Stimulated activated CD8-positive, alpha-beta memory T cell treated with anti-CD3 and anti-CD28 coated beads, Interleukin-12 subunit alpha, Interleukin-12 subunit beta, amount 100 ng/mL, for 1 hour (primary cell): ENCODE measurements around the gene CAMK4.
"Not testable (repeated sequence)": the region's sequence is repeated elsewhere in the genome, so short reads cannot be mapped to it uniquely, and the experiment has no call there.

ENCODE experiments used
- DNase-seq: peaks from one replicate; pipeline ENCODE4 v3.0.0-alpha.2; 2020; ENCODE audit warnings: low read depth

CAMK4 gene

DNA sequence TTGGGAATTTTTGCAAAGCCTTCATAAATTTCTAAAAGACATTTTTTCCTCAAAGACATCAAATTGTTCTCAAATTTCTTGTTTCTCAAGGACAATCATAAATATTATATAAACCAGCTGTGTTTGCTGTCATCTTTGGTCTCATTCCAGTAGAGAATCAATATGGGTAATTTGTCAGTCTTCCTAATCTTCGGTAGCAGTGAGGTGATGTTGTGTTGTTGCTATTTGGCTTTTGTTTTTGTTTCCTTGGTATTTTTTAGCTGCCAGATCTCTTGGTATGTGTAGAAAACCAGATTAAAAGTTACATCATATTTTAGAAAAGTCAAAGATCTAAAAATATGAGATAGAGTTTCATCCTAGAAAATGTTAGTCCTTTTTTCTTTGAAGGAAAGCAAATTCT lies 87.5 kb downstream of the CAMK4 start:
- no peak for DNase-seq

DNA sequence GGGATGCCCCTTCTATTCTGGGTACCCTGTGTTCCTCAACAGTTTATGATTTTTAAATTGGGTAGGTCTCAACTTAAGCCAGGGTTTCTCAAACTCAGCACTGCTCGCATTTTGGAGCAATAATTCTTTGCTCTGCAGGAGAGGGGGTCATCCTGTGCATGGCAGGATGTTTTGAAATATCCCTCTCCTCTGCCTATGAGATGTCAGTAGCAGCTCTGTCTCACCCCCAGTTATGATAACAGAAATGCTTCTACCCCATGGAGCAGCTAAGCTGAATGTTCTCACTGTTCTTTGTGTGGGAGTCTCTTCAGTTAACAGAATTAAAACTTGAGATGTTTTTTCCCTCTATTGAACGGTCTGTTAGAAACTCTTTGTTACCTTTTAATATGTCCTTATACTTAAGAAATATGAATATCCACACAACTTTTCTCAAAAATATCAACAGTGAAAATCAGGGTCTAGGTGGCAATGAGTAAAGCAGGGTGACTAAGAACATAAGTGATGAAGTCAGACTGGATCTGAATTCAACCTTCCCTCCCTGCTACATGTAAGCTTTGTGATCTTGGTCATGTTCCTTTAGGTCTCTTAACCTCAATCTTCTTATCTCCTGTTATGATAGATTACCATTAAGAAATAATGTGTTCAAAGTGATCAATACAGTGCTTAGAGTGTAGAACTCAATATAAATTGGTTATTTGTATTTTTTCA lies 89.0 kb downstream of the CAMK4 start:
- no peak for DNase-seq

DNA sequence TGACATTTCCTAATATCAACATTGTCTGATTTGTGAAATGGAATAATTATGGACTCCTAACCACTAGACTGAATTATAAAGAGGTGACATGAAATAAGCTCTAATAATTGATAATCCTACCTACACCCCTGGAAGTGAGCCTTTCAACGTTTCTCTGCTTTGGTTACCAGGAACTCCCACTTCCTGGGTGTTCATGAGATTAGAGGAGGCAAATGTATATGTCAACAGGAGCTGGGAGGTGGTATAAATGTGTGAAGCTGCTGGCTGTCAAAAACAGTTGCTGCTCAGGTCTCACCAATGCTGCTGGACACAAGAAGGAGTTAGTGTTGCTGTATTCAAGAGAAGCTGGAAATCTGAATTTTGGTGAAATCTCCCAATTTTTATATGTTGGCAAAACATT lies 96.8 kb downstream of the CAMK4 start:
- no peak for DNase-seq

DNA sequence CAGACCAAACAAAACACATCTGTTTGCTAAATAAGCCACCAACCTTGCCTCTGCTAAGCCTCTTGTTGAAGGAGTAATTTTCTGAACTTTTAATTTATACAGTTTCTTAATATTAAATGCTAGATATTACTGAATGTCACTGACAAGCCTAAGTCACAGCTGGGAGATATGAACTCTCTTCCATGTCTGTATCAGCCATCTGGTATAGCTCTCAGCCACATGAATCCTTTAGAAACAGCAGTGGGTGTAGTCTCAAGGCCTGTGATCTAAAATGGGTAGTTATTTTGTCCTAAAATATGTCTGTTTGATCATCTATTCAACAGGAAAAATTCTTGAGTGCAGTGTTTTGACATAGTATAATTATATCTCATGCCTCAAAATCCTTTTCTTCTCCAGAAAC lies 97.2 kb downstream of the CAMK4 start:
- DNase-seq, result no peak

DNA sequence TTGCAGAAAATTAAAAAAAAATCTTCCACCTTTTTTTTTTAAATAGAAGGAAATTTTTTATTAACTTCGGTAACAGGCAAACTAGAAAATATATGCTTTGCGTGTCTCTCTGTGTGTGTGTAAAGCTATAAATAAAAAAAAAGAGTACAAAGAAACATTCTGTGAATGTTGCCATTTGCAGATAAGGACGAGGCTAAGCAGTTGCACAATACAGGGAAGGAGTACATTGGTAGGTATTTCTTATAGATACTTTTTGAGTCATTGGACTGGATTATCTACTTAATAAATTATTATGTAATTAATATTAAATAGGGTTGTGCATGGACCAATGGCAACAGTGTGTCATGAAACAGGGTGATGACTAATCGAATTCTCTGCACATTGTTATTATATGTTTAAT lies 102.4 kb downstream of the CAMK4 start:
- no peak for DNase-seq

DNA sequence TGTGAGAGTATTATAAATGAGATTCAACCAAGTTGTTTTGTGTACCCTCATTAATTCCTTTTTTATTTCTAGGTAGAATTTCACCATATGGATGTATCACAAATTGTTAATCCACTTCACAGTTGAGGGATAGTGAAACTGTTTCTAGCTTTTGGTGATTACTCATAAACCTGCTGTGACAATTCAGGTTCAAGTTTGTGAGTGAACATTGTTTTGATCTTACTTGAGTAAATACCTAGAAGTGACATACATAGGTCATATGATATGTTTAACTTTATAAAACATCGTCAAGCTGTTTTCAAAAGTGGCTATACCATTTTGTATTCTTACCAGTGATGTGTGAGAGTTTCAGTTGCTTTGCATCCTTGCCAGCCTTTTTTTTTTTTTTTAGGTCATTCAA lies 112.9 kb downstream of the CAMK4 start:
- DNase-seq, result no peak

DNA sequence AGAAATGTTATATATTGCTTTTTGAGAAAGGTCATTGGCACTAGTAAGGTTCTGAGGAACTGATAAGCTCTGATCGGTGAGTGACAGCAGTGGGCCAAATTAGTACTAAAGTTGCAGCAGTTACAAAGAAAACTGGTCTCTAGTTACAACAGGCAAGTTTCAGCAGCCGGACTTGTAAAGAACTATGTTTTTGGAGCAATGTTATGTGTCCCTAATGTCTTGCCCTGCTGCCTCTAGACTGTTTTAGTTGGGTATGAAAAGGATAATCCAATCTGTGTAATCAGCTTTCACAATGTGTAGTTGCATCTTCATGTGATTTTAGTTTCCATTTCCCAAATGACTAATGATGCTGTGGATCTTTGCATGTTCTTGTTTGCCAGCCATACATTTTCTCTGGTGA lies 113.5 kb downstream of the CAMK4 start:
- no peak for DNase-seq

DNA sequence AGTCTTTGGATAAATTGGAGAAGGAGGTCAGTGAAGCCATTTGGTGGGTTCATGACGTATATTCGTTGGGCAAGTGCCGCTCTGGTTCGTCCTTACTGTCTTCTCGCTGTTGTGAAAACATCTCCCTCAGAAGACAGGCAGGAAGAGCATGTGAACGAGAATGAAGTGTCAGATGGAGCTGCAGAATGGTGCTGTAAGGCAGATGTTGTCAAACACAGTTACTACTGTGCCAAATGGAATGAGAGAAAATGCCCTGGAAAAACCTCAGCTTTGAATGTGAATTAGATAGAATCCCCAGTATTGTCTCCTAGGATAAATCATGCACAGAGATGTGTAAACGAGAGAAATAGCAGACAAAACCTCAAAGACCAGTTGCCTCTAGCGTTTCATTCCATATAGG lies 121.5 kb downstream of the CAMK4 start:
- no peak for DNase-seq

DNA sequence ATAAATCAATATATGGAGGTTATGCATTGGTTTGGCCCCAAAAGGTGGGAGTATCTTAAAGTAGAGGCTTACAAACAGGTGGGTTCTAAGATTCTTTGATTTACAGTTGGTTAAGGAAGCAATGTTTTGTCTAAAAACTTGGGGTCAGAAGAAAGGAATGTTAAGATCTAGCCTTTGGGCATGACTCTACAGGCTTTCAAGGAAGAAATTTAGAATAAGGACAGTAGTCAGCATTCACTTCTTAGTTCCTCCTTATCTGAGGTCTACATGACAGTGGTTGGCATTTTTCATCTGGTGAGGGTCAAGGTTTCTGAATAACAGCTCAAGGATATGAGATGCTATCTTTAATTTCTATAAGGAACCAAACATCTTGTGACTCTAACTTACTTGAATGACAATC lies 122.8 kb downstream of the CAMK4 start:
- no peak for DNase-seq

DNA sequence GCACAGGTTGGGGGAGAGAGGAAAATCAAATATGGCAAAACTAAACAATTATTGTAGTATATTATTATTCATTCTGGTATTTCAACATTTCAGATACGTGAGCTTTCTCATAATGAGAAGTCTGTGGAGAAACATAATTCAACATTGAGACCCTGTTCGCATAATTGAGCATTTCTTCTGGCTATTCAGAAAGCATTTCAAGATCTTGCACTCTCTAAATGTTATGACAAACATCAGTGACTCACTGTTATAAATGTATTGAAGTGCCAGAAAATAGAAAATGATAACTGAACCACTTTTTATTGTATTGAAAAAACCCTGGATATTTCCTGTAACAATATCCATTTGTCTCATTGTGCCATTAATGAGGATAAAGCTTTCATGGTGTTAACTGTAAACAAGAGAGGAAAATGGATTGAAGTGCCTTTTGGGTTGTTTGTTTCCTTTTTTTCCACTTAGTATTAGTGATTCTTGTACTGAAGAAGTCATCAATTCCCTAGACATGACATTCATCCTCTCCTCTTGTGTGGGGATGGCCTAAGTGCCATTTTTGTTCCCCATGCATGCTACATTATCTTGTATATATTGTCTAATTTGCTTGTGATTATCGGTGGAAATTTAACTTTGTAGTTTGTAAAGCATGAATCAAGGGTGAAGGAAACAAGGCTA lies 124.6 kb downstream of the CAMK4 start:
- no peak for DNase-seq

DNA sequence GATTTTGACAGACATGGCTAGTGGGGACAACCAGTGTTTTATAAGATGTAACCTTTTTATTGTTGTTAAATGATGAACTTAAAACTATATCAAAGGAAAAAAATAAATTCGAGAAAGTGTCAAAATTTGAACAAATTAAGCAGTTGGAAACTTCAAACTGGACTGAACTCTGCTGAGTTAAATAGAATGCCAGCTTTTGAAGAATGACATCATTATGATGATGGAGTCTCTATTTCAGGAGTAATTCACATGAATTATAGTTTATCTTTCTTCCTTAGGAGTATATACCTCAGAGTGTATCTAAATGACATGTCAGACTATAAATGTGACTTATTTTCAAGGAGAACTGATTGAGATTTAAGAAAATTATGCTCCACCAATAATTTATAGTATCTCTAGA lies 125.2 kb downstream of the CAMK4 start:
- no peak for DNase-seq

DNA sequence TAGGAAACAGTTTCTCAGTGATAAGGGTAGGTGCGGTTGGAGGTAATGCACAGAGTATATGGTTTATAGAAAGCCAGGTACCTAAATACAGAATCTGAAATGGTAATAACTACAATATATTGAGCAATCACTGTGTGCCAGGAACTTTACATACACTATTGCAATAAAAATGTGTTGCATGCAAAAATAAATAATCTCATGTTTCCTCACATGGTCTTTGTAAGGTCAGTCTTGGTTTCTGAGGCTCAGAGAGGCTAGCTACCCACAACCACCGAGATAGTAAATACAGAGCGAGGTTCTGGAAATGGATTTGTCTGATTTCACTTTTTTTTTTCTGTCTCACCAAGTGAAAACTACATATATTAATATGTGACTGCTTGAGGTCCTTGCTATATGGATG lies 128.9 kb downstream of the CAMK4 start:
- DNase-seq, result no peak

DNA sequence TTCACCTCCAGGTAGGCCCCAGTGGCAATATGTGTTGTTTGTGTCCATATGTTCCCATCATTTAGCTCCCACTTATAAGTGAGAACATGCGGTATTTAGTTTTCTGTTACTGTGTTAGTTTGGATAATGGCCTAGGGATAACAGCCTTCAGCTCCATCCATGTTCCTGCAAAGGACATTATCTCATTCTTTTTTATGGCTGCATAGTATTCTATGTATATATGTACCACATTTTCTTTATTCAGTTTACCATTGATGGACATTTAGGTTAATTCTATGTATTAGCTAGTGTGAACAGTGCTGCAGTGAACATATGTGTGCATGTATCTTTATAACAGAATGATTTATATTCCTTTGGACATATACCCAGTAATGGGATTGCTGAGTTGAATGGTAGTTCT lies 134.5 kb downstream of the CAMK4 start:
- DNase-seq, result not testable (repeated sequence)

DNA sequence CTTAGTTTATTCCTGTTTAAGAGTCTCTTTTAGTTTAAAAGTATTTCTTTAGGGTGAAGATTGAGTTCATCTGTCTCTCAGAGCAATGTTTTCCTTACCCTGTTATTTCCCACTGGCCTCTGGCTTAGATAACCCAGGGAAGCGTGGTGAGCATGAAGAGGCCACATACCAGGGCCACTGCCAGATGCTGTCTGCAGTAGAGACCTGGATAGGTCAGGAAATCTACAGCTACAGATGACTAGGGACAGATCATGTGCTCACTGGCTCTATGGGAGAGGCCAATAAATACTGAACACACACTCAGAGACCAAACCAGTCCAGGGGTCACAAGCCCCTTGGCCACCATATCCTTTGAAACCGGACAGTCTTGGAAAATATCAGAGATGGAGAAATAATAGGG lies 136.0 kb downstream of the CAMK4 start:
- DNase-seq, result no peak

DNA sequence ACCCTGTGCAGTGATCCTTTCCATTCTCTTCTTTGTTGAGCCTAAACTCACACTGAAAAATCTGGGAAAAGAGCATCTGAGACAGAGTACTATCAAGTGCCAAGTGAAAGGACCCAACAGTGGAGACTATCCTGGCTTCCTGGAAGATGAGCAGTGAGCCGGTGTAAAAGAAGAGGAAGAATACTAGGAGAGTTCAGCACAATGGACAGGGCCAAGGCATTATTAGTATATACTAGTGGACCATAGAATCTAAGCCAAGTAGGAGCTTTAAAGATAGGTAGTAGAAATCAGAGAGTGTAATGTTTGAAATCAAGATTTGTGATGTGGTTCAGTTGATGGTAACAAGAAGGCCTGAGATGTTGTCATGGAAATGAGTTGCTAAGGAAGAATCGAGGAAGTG lies 140.8 kb downstream of the CAMK4 start:
- no peak for DNase-seq

DNA sequence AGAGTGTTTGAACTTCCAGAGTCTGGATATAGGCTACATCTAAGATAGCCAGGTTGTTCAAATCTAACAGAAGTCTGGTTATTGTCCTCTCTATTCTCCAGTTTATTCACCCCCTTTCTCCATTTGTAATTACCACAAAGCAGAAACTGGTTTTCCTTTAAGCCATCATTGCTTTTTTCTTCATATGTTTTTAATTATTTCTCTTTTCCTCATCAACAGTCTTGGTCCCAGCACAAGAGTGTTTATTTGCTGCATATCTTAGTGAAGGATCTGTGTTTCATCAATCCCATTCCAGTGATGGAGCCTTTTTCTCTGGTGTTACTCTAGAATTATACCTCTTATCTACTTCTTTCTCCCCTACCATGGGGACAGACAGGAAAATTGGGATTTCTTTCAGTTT lies 142.2 kb downstream of the CAMK4 start:
- no peak for DNase-seq

DNA sequence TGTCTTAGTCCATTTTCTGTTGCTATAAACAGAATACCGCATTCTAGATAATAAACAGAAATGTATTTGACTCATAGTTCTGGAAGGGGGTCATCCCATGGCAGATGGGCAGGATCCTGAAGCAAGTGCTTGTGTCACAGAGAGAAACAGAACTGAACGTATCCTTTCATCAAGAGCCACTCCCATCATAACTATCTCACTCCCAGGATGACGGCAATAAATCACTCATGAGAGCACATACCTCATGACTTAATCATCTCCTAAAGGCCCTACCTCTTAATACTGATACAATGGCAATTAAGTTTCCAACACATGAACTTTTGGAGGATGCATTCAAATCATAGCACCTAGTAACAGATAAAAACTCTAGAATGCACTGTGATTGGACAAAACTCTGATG lies 142.9 kb downstream of the CAMK4 start:
- DNase-seq, result no peak

DNA sequence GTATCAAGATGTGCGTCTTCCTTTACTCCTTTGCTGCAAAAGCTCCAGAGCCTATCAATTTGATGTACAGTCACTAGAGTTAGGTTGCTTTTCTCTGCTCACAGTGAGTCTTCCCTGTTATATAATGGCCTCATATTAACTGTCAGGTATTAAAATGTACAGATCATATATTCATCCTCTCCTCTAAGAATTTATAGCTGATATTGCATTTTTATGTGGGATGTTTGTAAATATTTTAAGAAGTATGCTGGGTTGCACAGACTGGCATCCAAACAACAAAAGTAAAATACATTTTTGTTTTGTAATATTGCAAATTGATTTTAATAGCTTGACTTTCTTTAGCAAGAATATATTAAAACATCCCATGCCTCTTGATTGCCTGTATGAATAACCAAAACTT lies 148.6 kb downstream of the CAMK4 start:
- DNase-seq, result no peak

DNA sequence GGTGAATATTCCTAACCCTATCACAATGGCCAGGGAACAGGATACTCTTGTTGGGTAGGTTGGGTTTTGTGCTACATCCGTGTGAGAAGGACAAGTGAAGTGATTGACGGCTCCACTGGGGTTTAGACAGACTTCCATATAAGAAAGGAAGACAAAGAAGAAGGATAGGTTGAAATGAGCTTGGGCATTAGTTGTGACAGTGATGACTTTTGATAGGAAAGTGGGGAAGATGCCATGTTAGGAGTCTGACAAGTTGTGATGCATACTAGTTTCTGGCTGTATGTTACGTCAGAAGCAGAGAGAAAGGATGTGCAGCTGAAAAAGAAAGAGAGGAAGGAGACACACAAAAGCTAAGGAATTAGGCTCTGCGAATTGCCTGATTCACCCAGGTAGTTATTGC lies 150.2 kb downstream of the CAMK4 start:
- DNase-seq, result no peak

DNA sequence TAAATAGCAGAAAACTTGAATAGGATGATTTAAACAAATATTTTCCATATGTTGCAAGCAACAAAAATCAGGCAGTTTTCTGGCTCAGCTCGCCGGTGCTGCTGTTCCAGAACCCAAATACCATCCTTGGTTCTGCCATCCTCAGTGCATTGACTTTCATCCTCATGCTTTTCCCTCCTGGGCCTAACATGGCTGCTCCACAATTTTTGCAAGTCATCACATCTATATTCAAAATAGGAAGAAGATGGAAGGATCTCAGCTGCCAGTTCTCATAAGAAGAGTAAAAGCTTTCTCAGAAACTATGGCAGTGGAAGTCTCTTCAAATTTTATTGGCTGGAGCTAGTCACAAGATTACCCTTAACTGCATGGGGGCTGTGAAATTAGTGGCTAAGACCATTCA lies 151.5 kb downstream of the CAMK4 start:
- no peak for DNase-seq

DNA sequence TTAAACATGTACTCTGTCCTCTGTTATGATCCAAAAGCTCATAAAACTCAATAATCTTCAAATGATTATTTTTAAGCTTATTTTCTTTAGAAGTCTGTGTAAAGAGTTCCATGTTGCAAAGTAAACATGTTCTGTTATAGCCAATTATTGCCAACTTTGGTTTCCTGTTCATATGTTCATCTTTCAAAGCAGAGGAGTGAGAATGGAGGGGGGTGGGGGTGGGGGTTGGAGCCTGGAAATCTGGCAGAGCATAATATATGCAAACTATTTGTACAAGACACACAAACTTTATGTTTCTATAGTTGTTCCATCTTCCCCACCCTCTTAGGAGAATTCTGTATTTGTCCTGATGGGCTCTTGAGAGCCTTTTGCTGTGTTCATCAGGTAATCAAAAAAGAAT lies 153.1 kb downstream of the CAMK4 start:
- DNase-seq, result no peak

DNA sequence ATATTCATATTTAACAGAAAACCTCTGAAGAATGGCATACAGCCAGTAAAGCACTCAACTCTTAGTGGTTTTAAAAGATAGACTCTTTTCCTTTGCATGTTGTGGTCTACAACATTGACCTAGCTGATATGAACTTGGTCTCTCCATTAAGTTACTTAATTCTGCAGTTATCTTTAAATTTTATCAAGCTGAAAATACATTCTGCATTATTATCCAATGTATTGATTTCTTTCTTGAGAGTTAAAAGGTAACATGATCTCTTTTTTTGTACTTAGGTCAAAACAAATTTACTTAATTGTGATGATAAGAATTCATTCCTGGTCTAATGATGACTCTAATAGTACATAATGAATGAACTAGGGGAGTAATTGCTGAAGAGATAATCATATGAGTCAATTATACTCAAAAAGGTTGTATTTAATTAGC lies 155.2 kb downstream of the CAMK4 start:
- DNase-seq, result no peak

DNA sequence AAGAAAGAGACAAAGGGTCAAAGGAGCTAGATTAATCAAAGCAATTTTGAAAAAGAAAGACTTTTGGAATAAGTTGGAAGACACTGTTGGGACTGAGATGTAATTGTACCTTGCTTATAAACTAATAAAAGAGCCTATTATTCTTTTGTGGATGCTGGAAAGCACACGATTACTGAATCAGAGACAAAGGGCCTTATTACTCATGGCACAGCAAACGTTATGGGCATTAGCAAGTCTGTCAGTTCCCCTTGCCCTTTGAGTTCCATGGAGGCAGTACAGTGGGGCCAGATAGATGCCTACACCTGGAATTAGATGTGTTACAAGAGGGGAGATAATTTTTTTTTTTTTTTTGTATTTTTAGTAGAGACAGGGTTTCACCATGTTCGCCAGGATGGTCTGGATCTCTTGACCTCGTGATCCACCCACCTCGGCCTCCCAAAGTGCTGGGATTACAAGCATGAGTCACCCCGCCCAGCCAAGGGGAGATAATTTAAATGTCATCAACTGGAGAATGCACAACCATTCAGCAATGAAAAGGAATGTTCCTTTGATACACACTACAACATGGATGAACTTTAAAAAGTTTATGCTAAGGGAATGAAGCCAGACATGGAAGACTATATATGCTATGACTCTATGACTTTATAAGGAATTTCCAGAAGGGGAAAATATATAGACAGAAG lies 159.2 kb downstream of the CAMK4 start:
- DNase-seq, result no peak

DNA sequence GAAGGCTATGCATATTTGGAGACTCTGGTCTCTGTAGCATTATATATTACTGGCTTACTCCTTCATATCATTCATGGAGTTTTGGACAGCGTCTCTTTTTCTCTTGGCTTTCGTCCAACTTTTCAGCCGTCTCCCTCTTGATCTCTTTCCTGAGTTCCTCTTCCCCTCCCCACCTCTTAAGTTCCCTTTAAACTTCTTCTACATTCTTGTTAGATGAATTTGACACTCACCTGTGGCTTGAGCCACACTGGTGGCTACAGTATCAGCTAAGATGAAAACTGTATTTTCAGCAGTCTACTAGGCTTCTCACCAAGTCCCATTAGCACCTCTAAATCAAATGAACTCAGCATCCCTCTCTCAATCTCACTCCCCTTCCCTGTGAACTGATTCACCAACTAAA lies 160.0 kb downstream of the CAMK4 start:
- no peak for DNase-seq
